AG20443 (cell line): ENCODE data around the gene ZFP2.
"Not testable (repeated sequence)": the region's sequence is repeated elsewhere in the genome, so short reads cannot be mapped to it uniquely, and the experiment has no call there.

ENCODE experiments used
- DNase-seq: peaks from one replicate; pipeline ENCODE4 v3.0.0; 2012; ENCODE audit warnings: low spot score, mixed read lengths

ZFP2 gene

DNA sequence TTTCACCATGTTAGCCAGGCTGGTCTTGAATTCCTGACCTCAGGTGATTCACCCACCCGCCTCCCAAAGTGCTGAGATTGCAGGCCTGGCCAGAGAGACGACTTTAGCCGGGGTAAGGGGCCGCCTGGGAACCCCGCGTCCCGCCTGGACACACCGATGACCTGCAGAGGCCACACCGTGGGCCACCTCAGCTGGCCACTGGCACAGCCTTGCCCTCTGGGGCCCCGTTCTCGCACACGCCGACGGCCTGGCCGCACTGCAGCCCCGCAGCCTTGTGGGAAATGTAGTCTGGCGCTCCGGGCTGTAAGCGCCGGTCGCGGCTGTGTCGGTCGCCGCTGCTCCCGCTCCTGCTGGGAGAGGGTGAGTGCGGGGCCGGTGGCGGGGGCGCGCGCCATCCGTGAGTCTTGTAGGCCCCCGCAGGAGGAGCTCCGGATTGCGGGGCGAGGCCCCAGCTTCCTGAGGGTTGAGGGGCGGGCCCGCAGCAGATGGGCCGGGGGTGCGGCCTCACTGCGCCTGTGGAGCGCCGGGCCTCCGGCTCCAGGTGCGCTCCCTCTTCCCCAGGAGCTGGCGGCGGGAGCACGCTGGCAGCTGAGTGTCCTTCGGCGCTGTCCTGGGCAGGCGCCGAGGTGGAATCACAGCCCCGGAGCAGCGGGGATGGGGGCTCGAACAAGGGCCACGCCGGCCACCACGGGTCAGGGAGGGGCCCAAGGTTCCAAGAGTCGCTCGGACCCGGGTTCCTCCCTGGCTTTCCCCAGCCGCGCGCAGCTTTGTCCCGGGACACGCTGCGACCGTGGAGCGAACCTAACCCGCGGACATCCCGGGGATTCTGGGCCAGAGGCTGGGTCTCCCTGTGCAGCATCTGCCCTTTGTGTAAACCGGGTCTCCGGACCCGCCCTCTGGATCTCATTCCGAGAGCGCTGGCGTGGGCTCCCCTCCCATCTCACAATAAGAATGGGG, at the start of gene ZFP2:
ZFP2 (plus strand) TSS at position 299 of the 957 bp plus-strand sequence. CDS start 35,401 bp downstream, outside the sequence.
- peak; percentile 86 for DNase-seq

DNA sequence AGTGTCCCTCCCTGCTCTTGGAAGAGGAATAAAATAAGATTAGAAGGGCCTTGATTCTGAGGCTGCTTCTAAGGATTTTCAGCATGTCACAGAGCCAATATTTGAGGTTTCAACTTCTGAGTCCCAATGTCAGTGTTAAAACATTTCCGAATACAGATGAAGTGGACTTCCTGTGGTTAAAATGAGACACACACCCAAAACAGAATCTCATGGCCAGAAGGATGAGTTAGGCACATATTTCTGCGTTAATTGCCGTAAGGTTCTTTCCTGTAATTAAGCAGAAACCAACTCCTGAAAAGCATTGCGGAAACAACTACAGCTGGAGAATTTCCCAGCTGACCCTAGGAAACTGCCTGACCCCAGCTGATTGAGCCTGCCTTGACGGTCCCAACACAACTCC, 46.4 kb upstream of the ZFP2 start:
- DNase-seq = no peak

GRCh38 chr5:178851951-178852350, 43.8 kb upstream of the ZFP2 start:
- DNase-seq = no peak

DNA sequence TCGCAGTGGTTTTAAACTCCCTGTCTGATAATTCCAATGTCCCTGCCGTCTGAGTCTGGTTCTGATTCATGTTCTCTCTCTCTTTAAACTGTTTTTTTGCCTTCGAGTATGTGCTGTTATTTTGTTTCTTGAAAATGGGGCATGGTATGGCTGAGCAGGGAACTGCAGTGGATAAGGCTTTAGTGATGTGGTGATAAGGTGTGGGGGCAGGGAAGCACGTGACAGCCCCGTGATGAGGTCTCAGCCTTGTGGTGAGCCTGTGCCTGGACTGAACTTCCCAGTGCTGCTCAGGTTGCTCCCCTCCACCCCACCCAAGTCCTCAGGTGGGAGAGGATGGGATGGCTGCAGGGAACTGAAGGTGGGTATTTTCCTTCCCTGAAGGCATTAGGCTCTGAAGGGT, 41.4 kb upstream of the ZFP2 start:
- no peak for DNase-seq

GRCh38 chr5:178859625-178860521, 35.8 kb upstream of the ZFP2 start, which contains the start of gene ZNF354B:
TSS of gene ZNF354B (plus strand) at chr5:178859953. CDS start at chr5:178861048, 1,095 bp downstream.
- peak; percentile 96 for DNase-seq

GRCh38 chr5:178860615-178861014, 35.1 kb upstream of the ZFP2 start:
- DNase-seq = not testable (repeated sequence)

- no peak for DNase-seq
Observed at GRCh38 chr5:178861627-178862026, 34.1 kb upstream of the ZFP2 start.

DNA sequence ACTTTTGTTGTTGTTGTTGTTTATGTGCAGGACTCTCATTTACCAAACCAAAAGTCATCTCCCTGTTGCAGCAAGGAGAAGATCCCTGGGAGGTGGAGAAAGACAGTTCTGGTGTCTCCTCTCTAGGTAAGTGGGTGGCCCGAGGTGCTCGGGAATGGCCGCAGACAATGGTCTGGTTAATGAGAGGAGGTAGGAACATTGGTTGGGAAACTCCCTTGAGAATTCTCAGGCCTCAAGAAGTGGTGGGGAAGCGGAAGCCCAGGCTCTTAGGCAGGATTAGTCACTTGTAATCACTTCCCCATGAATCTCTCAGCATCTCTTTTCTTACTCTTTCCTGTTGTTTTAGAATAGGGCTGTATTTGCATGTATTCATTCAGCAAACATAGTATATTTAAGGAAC, 28.8 kb upstream of the ZFP2 start:
- DNase-seq = no peak

GRCh38 chr5:178869577-178869976, 26.1 kb upstream of the ZFP2 start:
- DNase-seq = no peak

DNA sequence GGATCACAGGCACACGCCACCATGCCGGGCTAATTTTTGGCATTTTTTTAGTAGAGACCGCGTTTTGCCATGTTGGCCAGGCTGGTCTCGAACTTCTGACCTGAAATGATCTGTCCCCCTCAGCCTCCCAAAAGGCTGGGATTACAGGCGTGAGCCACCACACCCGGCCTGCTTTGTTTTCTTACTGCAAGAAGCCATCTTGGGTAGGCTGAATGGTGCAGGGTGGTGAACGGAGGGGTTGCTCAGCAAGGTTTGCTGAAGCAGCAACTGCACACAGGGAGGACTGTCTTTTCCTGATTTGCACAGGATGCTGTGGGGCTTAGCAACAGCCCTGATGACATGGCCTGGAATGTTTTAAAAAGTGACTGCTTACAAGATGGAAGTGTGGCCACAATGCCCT, 25.3 kb upstream of the ZFP2 start:
- DNase-seq = no peak

- no peak for DNase-seq
Observed at GRCh38 chr5:178872302-178872701, 23.4 kb upstream of the ZFP2 start.

DNA sequence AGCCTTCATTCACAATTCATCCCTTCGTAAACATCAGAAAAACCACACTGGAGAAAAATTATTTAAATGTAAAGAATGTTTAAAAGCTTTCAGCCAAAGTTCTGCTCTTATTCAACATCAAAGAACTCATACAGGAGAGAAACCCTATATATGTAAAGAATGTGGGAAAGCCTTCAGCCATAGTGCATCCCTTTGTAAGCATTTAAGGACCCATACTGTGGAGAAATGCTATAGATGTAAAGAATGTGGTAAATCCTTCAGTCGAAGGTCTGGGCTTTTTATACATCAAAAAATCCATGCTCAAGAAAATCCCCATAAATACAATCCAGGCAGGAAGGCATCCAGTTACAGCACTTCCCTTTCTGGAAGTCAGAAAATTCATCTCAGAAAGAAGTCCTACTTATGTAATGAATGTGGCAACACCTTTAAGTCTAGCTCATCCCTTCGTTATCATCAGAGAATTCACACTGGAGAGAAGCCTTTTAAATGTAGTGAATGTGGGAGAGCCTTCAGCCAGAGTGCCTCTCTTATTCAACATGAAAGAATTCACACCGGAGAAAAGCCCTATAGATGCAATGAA, 12.5 kb upstream of the ZFP2 start:
- not testable (repeated sequence) for DNase-seq

GRCh38 chr5:178883815-178884430, 11.8 kb upstream of the ZFP2 start:
- no peak for DNase-seq

GRCh38 chr5:178899289-178899688, 3.6 kb downstream of the ZFP2 start:
- DNase-seq = no peak

- DNase-seq = no peak
Observed at GRCh38 chr5:178902849-178903248, 7.1 kb downstream of the ZFP2 start.

GRCh38 chr5:178931846-178932760, 36.4 kb downstream of the ZFP2 start:
- no peak for DNase-seq

DNA sequence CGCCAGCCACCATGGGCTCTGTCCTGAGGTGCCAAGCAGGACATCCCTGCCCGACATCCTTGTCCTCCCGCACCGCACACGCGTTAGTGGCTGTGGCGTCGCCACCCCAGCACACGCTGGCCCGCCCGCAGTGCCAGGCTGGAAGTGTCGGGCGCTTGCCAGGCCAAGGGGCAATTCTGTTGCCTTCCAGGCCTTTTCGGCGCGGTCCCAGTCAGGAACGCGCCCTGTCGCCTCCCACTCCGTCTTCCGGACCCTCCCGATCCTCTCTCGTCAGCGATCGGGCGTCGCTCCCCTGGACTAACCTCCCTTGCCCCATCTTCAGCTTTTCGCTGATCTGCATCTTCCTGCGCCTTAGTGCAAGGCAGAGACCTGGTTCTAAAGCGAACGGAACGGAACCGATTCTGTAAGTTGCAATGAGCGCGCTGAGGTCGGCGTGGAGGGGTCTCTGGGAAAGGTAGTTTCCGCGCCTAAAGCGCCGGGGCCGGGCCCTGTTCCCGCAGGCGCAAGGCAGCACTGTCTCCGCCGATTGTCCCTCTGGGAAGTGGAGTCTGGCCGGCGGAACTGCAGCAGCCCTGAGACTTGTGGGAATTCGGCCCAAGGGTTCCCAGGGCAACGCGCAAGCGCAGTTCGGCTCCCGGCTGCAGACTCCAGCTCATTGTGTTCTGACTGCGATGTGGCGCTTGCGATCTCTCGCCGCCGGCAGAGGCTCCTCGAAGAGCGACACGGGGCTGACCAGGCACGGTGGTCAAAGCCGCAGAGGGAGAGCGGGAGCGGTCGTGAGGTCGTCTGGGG, 45.1 kb downstream of the ZFP2 start, which contains the start of gene ZNF454:
ZNF454 (plus strand) TSS at position 630 of the 792 bp plus-strand sequence. CDS start 1,594 bp downstream, outside the sequence.
- DNase-seq = peak; percentile 94

DNA sequence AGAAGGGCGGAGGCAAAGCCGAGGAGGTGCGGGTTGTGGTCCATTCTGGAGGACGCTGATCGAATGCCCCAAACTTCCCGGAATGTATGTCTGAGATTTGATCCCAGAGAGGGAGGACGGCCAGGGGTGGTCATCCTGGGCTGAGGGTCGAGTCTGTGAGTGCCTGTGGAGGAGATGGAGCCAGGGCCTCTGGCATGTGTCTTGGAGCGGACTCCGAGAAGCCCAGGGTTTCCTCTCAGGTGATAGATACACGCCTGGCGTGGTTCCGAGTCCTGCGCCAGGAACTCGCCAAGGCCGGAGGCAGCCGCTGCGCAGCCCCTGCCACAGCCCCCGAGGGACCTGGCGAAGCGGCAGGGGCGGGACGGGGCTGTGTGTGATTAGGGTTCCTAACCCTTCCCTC, 45.6 kb downstream of the ZFP2 start:
- DNase-seq = peak; percentile 32

DNA sequence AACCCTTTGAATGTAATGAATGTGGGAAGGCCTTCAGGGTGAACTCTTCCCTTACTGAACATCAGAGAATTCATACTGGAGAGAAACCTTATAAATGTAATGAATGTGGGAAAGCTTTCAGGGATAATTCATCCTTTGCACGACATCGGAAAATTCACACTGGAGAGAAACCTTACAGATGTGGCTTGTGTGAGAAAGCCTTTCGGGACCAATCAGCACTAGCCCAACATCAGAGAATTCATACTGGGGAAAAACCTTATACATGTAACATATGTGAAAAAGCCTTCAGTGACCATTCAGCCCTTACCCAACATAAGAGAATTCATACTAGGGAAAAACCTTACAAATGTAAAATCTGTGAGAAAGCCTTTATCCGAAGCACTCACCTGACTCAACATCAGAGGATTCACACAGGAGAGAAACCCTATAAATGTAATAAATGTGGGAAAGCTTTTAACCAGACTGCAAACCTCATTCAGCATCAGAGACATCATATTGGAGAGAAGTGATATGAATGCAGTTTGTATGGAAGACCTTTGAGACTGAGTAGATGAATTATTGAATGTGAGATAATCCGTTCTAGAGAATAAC, 69.8 kb downstream of the ZFP2 start:
- no peak for DNase-seq
